Measurements from ENCODE around the gene PLET1. TPM values are rescaled to one million over a fixed set of nuclear protein-coding genes. Genes with fewer than 3 reads are reported as not detected.

The PLET1 gene
- total RNA-seq, 2 experiments from 2014 or later = not detected

DNA sequence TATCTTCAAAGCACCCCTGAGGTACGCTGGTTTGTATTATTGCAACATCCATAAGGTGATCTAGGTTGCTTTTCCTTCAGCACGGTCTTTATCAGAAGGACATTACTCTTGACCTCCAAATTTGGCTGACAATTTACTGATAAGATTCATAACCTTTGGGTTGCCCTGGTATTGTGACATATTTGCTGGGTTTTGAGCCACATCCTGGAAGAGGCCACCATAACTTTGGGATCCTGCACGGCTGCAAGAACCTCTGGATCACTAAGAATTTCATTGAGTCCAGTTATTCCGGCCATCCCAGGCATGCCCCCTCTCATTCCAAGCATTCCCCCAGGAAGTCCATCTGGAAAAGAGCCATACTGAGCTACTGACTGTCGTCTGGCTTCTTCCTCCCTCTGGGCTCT is 6.5 kb upstream of the PLET1 start:
- ChIA-PET POLR2A (no interaction called here), CTCF (ENCODE audit: unreplicated experiment) (no interaction called here)
- DNase-seq (ENCODE audit: low spot score) = no peak
- no peaks in the 10 kb centered on the region for H4K20me1 ChIP-seq (ENCODE audit: insufficient read depth, low read length)
- H3K79me2 ChIP-seq (ENCODE audit: insufficient read depth, low read depth, low read length) = no peaks in the 10 kb centered on the region
- H3K9me3 ChIP-seq (ENCODE audit: low read length) = no peaks in the 10 kb centered on the region
- no peaks in the 10 kb centered on the region for H3K4me1 ChIP-seq (ENCODE audit: insufficient read depth, low read length, poor library complexity, severe bottlenecking)
- H3K4me2 ChIP-seq (ENCODE audit: low read length) = no peak overlapping the region
- no peaks in the 10 kb centered on the region for H3K36me3 ChIP-seq (ENCODE audit: insufficient read depth, low read length)
- H3K9me2 ChIP-seq (ENCODE audit: insufficient read depth, low read length) = no peaks in the 10 kb centered on the region
- BruUV-seq (replicated peaks) = no TSS peak
- H3K27ac ChIP-seq (ENCODE audit: low read depth, low read length, poor library complexity, severe bottlenecking) = no peak overlapping the region
- no peak overlapping the region for H2AFZ ChIP-seq (ENCODE audit: low read length)
- intact Hi-C loops (cut with micrococcal nuclease; ENCODE audit: unreplicated experiment) = no loop called here
- TF ChIP-seq, protein P1, sequence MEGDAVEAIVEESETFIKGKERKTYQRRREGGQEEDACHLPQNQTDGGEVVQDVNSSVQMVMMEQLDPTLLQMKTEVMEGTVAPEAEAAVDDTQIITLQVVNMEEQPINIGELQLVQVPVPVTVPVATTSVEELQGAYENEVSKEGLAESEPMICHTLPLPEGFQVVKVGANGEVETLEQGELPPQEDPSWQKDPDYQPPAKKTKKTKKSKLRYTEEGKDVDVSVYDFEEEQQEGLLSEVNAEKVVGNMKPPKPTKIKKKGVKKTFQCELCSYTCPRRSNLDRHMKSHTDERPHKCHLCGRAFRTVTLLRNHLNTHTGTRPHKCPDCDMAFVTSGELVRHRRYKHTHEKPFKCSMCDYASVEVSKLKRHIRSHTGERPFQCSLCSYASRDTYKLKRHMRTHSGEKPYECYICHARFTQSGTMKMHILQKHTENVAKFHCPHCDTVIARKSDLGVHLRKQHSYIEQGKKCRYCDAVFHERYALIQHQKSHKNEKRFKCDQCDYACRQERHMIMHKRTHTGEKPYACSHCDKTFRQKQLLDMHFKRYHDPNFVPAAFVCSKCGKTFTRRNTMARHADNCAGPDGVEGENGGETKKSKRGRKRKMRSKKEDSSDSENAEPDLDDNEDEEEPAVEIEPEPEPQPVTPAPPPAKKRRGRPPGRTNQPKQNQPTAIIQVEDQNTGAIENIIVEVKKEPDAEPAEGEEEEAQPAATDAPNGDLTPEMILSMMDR (conservative IDR thresholded peaks at IDR 0.05; ENCODE audit: low read length) = no peak
- no peak for TF ChIP-seq EZH2phosphoT487 (IDR thresholded peaks at IDR 0.05; ENCODE audit: borderline replicate concordance, low read depth, low read length)
- H3K4me3 ChIP-seq (ENCODE audit: low read depth, low read length, poor library complexity, severe bottlenecking) = no peak overlapping the region

DNA sequence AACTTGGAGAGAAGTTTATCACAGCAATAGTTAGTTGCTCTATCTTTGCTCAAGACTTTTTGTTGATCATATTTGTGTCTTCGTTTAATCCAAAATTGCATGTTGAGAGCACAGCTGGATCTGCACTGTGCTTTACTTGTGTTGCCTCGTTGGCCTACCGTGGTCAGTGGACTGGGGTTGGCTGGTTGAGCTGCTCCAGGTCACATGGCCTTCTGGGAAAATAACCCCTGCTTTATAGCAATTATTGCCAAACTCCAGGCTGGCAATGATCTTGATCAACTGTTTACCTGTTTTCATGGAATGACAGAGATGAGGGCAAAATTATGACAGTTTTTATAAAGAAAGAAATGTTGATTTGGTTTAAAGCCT is 5.7 kb upstream of the PLET1 start:
- intact Hi-C loops (cut with micrococcal nuclease; ENCODE audit: unreplicated experiment) = no loop called here
- no peaks in the 10 kb centered on the region for H3K4me1 ChIP-seq (ENCODE audit: insufficient read depth, low read length, poor library complexity, severe bottlenecking)
- H3K27ac ChIP-seq (ENCODE audit: low read depth, low read length, poor library complexity, severe bottlenecking) = no peak overlapping the region
- no peaks in the 10 kb centered on the region for H3K79me2 ChIP-seq (ENCODE audit: insufficient read depth, low read depth, low read length)
- no peak for DNase-seq (ENCODE audit: low spot score)
- H3K4me2 ChIP-seq (ENCODE audit: low read length) = no peak overlapping the region
- no peaks in the 10 kb centered on the region for H4K20me1 ChIP-seq (ENCODE audit: insufficient read depth, low read length)
- H3K9me3 ChIP-seq (ENCODE audit: low read length) = no peaks in the 10 kb centered on the region
- ChIA-PET POLR2A (no interaction called here), CTCF (ENCODE audit: unreplicated experiment) (no interaction called here)
- no peak overlapping the region for H2AFZ ChIP-seq (ENCODE audit: low read length)
- no TSS peak for BruUV-seq (replicated peaks)
- no peaks in the 10 kb centered on the region for H3K36me3 ChIP-seq (ENCODE audit: insufficient read depth, low read length)
- no peaks in the 10 kb centered on the region for H3K9me2 ChIP-seq (ENCODE audit: insufficient read depth, low read length)
- H3K4me3 ChIP-seq (ENCODE audit: low read depth, low read length, poor library complexity, severe bottlenecking) = no peak overlapping the region
- no peak for TF ChIP-seq EZH2phosphoT487 (IDR thresholded peaks at IDR 0.05; ENCODE audit: borderline replicate concordance, low read depth, low read length)
- TF ChIP-seq, protein P1 (conservative IDR thresholded peaks at IDR 0.05; ENCODE audit: low read length) = no peak

DNA sequence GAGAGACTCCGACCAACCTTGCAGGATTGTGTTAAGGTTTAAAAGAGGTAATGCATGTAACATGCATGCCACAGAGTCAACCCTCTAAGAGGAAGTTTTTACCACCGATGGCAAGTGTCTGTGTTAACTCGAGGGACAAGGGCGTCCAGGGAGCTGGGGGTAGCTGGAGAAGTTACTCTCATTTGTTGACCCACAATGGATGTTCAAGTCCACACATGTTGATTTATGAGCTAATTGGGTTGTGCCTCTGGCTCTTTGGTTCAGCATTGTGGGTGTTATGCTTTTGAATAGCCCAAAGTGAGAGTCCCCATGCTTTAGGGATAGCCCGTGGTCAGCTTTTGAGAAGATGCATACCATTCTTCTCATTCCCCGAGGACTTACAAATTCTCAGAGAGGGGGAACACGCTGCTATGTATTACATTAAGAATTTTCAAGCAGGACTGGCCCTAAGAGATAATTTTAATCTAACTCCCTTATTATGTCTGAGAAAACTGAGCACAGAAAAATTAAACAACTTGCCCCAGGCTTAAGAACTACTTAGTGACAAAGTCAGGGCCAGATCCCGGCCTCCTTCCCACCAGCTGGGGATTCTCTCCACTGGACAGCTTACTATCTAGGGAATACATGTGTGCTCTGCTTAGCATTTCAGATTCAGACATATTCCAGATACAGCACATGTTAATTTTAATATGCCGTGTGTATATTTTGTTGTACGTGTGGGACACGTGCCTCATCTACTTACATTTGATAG is 5.2 kb upstream of the PLET1 start:
- CTCF ChIA-PET (ENCODE audit: unreplicated experiment) = interaction anchor here (0.7 kb wide), 1 partner anchor 1024 kb away, joined by 3 read pairs; no protein-coding TSS in a partner anchor
- BruUV-seq (replicated peaks) = no TSS peak
- TF ChIP-seq EZH2phosphoT487 (IDR thresholded peaks at IDR 0.05; ENCODE audit: borderline replicate concordance, low read depth, low read length) = no peak
- TF ChIP-seq, protein P1 (conservative IDR thresholded peaks at IDR 0.05; ENCODE audit: low read length) = no peak

More for the DNA sequence above, 5.2 kb upstream of the PLET1 start:
- Histone ChIP-seq H3K4me2 (ENCODE audit: low read length) (no peak overlapping the region), H3K9me2 (ENCODE audit: insufficient read depth, low read length) (no peaks in the 10 kb centered on the region), H2AFZ (ENCODE audit: low read length) (no peak overlapping the region), H3K4me1 (ENCODE audit: insufficient read depth, low read length, poor library complexity, severe bottlenecking) (no peaks in the 10 kb centered on the region), H3K27ac (ENCODE audit: low read depth, low read length, poor library complexity, severe bottlenecking) (no peak overlapping the region), H3K9me3 (ENCODE audit: low read length) (no peaks in the 10 kb centered on the region), H3K4me3 (ENCODE audit: low read depth, low read length, poor library complexity, severe bottlenecking) (no peak overlapping the region), H3K36me3 (ENCODE audit: insufficient read depth, low read length) (no peaks in the 10 kb centered on the region), H4K20me1 (ENCODE audit: insufficient read depth, low read length) (no peaks in the 10 kb centered on the region), H3K79me2 (ENCODE audit: insufficient read depth, low read depth, low read length) (no peaks in the 10 kb centered on the region)
- POLR2A ChIA-PET = no interaction called here
- no peak for DNase-seq (ENCODE audit: low spot score)
- intact Hi-C loops (cut with micrococcal nuclease; ENCODE audit: unreplicated experiment) = no loop called here
